Calu3 (cell line): Measurements from ENCODE around the gene SMOC2. TPM values are rescaled to one million over a fixed set of nuclear protein-coding genes. Genes with fewer than 3 reads are reported as not detected.
"Not testable (repeated sequence)": the region's sequence is repeated elsewhere in the genome, so short reads cannot be mapped to it uniquely, and the experiment has no call there.

Experiments used
- BruUV-seq: library from RNA; stranded (reverse); fragments of 400-500 nt; replicated peaks from 2 replicates; lab custom pipeline; 2021; lab: Mats Ljungman, UMichigan
- CTCF ChIA-PET: fragments of 300-600 bp; sonication (Branson Sonifier 250); formaldehyde crosslinking; loops from one replicate; lab custom pipeline; 2022; ENCODE audit warnings: antibody characterized with exemption; lab: Charles Lee
- DNase-seq: peaks from one replicate; pipeline ENCODE4 v3.0.0; 2022
- H3K27ac Mint-ChIP-seq: one replicate; pipeline ENCODE4 v1.8.0; 2022; ENCODE audit warnings: mixed read lengths; ENCODE audit not compliant: unreplicated experiment
- H3K27me3 Mint-ChIP-seq: one replicate; pipeline ENCODE4 v1.8.0; 2022; ENCODE audit warnings: mixed read lengths; ENCODE audit not compliant: unreplicated experiment
- H3K36me3 Mint-ChIP-seq: one replicate; pipeline ENCODE4 v1.8.0; 2022; ENCODE audit warnings: mild to moderate bottlenecking, moderate library complexity, mixed read lengths; ENCODE audit not compliant: insufficient read depth, unreplicated experiment
- H3K4me1 Mint-ChIP-seq: one replicate; pipeline ENCODE4 v1.8.0; 2022; ENCODE audit warnings: mild to moderate bottlenecking, low read depth, mixed read lengths; ENCODE audit not compliant: unreplicated experiment
- H3K4me3 Mint-ChIP-seq: one replicate; pipeline ENCODE4 v1.8.0; 2022; ENCODE audit warnings: mild to moderate bottlenecking, low read depth, moderate library complexity, mixed read lengths; ENCODE audit not compliant: unreplicated experiment
- H3K9me3 Mint-ChIP-seq: one replicate; pipeline ENCODE4 v1.8.0; 2022; ENCODE audit warnings: low read depth, mixed read lengths; ENCODE audit not compliant: unreplicated experiment
- CTCF ChIP-seq: fragments of 200-600 bp; IDR thresholded peaks from one replicate; pipeline ENCODE4 v1.8.0; 2022; ENCODE audit warnings: antibody characterized with exemption; ENCODE audit not compliant: unreplicated experiment
- intact Hi-C: fragments of 100-400 bp; cut with micrococcal nuclease; formaldehyde crosslinking; loops from one replicate; pipeline ENCODE4 v1.10.0; 2022; ENCODE audit not compliant: unreplicated experiment
- total RNA-seq: library from RNA; stranded (reverse); gene quantifications from 2 replicates; pipeline ENCODE4 v1.2.3, GENCODE V29; 2022

Gene SMOC2
- total RNA-seq, 1 experiment from 2014 or later = 1.1 TPM

DNA sequence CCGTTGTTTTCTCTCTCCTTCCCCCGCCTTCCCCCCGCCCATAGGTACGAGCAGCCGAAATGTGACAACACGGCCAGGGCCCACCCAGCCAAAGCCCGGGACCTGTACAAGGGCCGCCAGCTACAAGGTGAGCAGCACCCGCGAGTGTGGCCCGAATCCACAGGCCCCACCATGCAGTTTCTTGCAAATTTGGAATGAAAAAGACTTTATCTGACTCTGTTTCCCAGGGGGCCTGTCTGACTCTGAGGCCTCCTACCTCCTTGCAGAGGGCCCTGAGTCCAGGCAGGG is 167.1 kb downstream of the SMOC2 start:
- no TSS peak for BruUV-seq
- CTCF ChIA-PET = no interaction called here
- Mint-ChIP-seq H3K9me3 (no peaks in the 10 kb centered on the region), H3K4me3 (no peak overlapping the region), H3K27ac (no peak overlapping the region), H3K27me3 (no peaks in the 10 kb centered on the region), H3K36me3 (peaks cover 4% of the 10 kb centered on the region), H3K4me1 (peaks cover 37% of the 10 kb centered on the region)
- no peak for DNase-seq
- no peak for TF ChIP-seq CTCF
- intact Hi-C loops = no loop called here

GRCh38 chr6:168609026-168609685 is 168.2 kb downstream of the SMOC2 start:
- intact Hi-C loops = no loop called here
- Mint-ChIP-seq H3K9me3 (peaks cover 2% of the 10 kb centered on the region), H3K36me3 (peaks cover 4% of the 10 kb centered on the region), H3K27me3 (no peaks in the 10 kb centered on the region), H3K27ac (no peak overlapping the region), H3K4me1 (peaks cover 37% of the 10 kb centered on the region), H3K4me3 (no peak overlapping the region)
- no peak for TF ChIP-seq CTCF
- CTCF ChIA-PET = no interaction called here
- no peak for DNase-seq
- no TSS peak for BruUV-seq

DNA sequence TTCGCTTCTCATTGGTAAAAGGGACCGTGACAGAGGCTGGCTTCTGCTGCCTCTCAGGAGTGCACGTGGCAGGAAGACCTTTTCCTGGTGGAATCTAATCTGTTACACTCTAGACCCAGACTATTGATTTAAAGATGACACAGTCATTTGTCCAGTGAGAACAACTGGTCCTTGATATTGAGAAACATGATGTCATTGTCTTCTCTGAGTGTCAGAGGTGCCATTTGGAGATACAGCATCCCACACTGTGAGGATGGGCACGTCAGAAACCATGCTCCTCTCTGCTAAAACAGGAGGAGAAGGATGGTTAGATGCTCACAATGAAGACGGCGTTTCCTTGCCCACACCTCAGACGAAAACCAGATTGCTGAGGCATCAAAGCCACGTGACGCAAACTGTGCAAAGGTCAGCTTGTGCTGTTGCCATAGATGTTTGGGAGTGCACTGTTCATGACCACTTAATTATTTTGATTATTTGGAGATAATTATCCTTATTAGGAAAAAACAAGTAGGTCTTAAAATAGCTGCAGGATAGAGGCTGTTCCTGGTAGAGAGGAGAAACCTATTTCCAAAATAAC is 169.0 kb downstream of the SMOC2 start:
- no TSS peak for BruUV-seq
- Mint-ChIP-seq H3K4me1 (peaks cover 33% of the 10 kb centered on the region), H3K9me3 (peaks cover 5% of the 10 kb centered on the region), H3K27me3 (no peaks in the 10 kb centered on the region), H3K4me3 (no peak overlapping the region), H3K27ac (no peak overlapping the region), H3K36me3 (peaks cover 4% of the 10 kb centered on the region)
- TF ChIP-seq CTCF = no peak
- DNase-seq = no peak
- intact Hi-C loops = no loop called here
- CTCF ChIA-PET = no interaction called here

DNA sequence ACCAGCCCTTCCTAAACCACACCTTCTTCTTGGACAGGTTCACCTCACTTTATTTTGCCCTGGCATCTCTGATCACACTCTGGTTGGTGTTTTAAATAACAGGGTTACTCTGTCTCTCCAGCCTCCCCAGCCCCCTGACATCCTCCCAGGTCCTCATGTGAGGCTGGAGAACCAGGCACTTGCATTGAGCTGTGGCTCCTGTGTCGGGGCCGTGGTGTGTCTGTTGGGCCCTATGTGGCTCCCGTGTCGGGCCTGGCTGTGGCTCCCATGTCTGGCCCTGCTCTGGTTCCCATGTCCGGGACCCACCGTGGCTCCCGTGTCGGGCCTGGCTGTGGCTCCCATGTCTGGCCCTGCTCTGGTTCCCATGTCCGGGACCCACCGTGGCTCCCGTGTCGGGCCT is 170.0 kb downstream of the SMOC2 start:
- CTCF ChIA-PET, H3K4me3 Mint-ChIP-seq, DNase-seq, H3K36me3 Mint-ChIP-seq, H3K27me3 Mint-ChIP-seq, intact Hi-C loops, H3K27ac Mint-ChIP-seq, BruUV-seq: not testable (repeated sequence)
- Mint-ChIP-seq H3K4me1 (peaks cover 23% of the 10 kb centered on the region), H3K9me3 (peaks cover 11% of the 10 kb centered on the region)

DNA sequence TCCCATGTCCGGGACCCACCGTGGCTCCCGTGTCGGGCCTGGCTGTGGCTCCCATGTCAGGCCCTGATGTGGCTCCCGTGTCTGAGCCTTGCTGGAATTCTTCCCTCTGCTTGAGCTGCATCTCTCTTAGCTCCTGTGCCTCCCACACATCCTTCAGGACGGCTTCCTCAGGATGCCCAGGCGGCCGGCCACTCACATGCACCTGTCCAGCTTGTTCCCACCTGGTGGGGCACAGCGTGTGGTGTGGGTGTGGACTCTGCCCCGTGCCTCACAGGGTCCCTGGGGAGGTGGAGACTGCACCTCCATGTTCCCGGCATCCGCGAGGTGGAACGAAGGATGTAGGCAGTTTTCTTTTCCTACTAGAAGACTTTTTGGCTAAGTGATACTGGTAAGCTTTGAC is 170.7 kb downstream of the SMOC2 start:
- DNase-seq = no peak
- CTCF ChIA-PET = no interaction called here
- Mint-ChIP-seq H3K9me3 (peaks cover 11% of the 10 kb centered on the region), H3K36me3 (no peaks in the 10 kb centered on the region), H3K27ac (no peak overlapping the region), H3K27me3 (no peaks in the 10 kb centered on the region), H3K4me1 (peaks cover 24% of the 10 kb centered on the region), H3K4me3 (no peak overlapping the region)
- BruUV-seq = no TSS peak
- no peak for TF ChIP-seq CTCF
- intact Hi-C loops = no loop called here
